Daoy (cell line): Measurements from ENCODE around the gene PCDH1. TPM values are rescaled to one million over a fixed set of nuclear protein-coding genes. Genes with fewer than 3 reads are reported as not detected.

ENCODE experiments used
- DNase-seq: peaks from one replicate; pipeline ENCODE4 v3.0.0-alpha.2; 2015; ENCODE audit warnings: low read depth
- total RNA-seq: library from RNA; depleted of rRNA; stranded (reverse); fragments of >200 nt; shearing (Covaris generic); gene quantifications from 2 replicates; pipeline ENCODE4 v1.2.3, GENCODE V29; 2014; rRNA removed

Gene PCDH1
- total RNA-seq, 1 experiment from 2014 or later = 2.7 TPM

GRCh38 chr5:141808857-141809256, 69.4 kb downstream of the PCDH1 start:
- no peak for DNase-seq

GRCh38 chr5:141807732-141808131, 70.5 kb downstream of the PCDH1 start:
- no peak for DNase-seq

DNA sequence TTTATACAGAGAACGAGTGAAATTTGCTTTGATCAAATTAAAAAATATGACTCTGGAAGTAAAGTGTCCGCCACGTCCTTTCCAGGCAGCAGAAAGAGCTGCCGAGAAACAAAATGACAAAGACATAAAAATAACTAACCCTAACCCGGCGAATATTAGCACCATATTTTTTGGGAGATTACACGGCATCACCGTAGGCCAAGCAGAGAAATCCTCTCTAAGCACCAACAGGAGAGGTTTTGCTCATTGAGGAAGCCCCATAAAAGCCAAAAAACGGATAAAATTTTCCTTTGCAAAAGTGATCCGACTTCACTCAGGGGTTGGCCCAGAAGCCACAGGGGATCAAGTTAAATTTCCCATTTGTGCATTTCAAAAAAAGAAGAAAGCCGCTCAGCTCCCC, 70.9 kb downstream of the PCDH1 start:
- DNase-seq = no peak

DNA sequence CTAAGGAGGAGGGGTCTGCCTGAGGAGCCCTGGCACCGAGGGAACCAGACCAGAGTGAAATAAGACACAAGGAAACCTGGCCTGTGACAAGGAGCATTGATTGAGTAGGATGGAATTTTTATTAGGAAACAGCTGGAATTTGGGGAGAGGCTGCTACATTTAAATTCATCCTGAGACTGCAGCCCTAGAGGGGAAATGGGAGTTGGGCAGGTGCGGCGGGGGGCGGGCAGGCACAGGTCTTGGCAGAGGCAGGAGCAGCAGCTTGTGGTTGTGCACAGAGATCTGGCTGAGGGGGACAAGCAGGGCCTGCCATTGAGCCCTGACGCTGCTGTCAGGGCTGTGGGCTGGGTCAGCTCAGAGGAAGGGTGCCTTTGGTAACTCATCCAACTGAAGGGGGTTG, 71.6 kb downstream of the PCDH1 start:
- DNase-seq = no peak

- no peak for DNase-seq
These were observed 72.2 kb downstream of the PCDH1 start for GRCh38 chr5:141805874-141806595.

DNA sequence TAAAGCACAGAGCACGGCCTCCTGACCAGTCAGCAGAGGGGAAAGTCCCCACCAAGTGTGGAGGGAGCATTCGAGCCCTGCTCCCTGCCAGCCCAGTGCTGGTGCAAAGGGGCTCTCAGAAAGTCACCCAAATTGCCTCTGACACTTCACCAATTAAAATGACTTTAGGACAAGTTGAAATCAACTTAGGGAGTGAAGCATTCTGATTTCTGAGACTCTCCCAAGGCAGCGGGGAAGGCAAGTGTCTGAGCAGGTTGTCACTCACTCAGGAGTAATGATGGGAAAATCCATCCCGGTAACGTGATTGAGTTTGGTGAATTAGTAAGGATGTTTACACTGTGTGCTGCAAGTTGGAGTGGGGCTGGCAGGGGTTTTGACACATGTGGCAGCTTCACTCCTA, 73.7 kb downstream of the PCDH1 start:
- DNase-seq = no peak

Other genes with a start within 250 kb of the PCDH1 start
- 62.0 and 62.6 TPM in 2 replicates for gene HDAC3, start 241.6 kb downstream of the PCDH1 start, total RNA-seq
- 2.6 and 3.4 TPM in 2 replicates for gene RELL2, start 241.4 kb downstream of the PCDH1 start, total RNA-seq
- gene FCHSD1, start 227.0 kb downstream of the PCDH1 start, total RNA-seq = 7.5 and 13.2 TPM in 2 replicates
- gene ARAP3, start 196.2 kb downstream of the PCDH1 start, total RNA-seq = 1.7 and 3.0 TPM in 2 replicates
- gene DELE1, start 45.5 kb upstream of the PCDH1 start, total RNA-seq = 40.5 and 52.2 TPM in 2 replicates
- gene PCDH12, start 79.8 kb upstream of the PCDH1 start, total RNA-seq = 0.03 TPM in 1 of 2 replicates, not detected in the other
- gene RNF14, start 90.7 kb upstream of the PCDH1 start, total RNA-seq = 80.7 and 90.4 TPM in 2 replicates
- 43.5 and 68.6 TPM in 2 replicates for gene GNPDA1, start 134.6 kb upstream of the PCDH1 start, total RNA-seq
- gene NDFIP1, start 230.4 kb upstream of the PCDH1 start, total RNA-seq = 31.8 and 57.5 TPM in 2 replicates